HepG2 (cell line): ENCODE data around the gene MBD3L3. TPM values are rescaled to one million over a fixed set of nuclear protein-coding genes. Genes with fewer than 3 reads are reported as not detected.
A peak's percentile ranks its signal among the peaks of the same experiment; 100 is the strongest.

Experiments used
- DPF2 ChIP-seq: sonication (generic); formaldehyde crosslinking; IDR thresholded peaks from 2 replicates; pipeline ENCODE4 v1.4.0; 2020; ENCODE audit warnings: mild to moderate bottlenecking, low read depth, missing genetic modification reagents, borderline replicate concordance
- ELK4 ChIP-seq: sonication (generic); formaldehyde crosslinking; IDR thresholded peaks from 2 replicates; pipeline ENCODE4 v1.9.0; 2021; ENCODE audit warnings: missing genetic modification reagents, borderline replicate concordance
- HES4 ChIP-seq: sonication (generic); formaldehyde crosslinking; IDR thresholded peaks from 2 replicates; pipeline ENCODE4 v1.9.0; 2021; ENCODE audit warnings: mild to moderate bottlenecking, missing genetic modification reagents, borderline replicate concordance
- HINFP ChIP-seq: sonication (generic); formaldehyde crosslinking; IDR thresholded peaks from 2 replicates; pipeline ENCODE4 v1.4.0; 2020; ENCODE audit warnings: low read depth, mild to moderate bottlenecking, missing genetic modification reagents
- KLF11 ChIP-seq: IDR thresholded peaks from 2 replicates; pipeline ENCODE4 v1.6.1; 2016; ENCODE audit warnings: missing compliant biosample characterization
- MAFF ChIP-seq: IDR thresholded peaks from 2 replicates; pipeline ENCODE4 v1.6.1; 2011; ENCODE audit warnings: low read depth, low read length, improper control_type of control experiment
- NFYB ChIP-seq: sonication (generic); formaldehyde crosslinking; IDR thresholded peaks from 2 replicates; pipeline ENCODE4 v1.4.0; 2020; ENCODE audit warnings: missing genetic modification reagents
- POGZ ChIP-seq: sonication (generic); formaldehyde crosslinking; IDR thresholded peaks from 2 replicates; pipeline ENCODE4 v1.4.0; 2020; ENCODE audit warnings: mild to moderate bottlenecking, missing genetic modification reagents
- SUZ12 ChIP-seq: fragments of 150-350 bp; IDR thresholded peaks from 2 replicates; pipeline ENCODE4 v1.6.1; 2014; ENCODE audit warnings: low read depth, low read length
- TOPORS ChIP-seq: sonication (generic); formaldehyde crosslinking; IDR thresholded peaks from 2 replicates; pipeline ENCODE4 v1.8.0; 2023; ENCODE audit warnings: mild to moderate bottlenecking, missing genetic modification reagents
- ZBTB44 ChIP-seq: sonication (generic); formaldehyde crosslinking; IDR thresholded peaks from 2 replicates; pipeline ENCODE4 v1.4.0; 2020; ENCODE audit warnings: missing genetic modification reagents
- ZBTB49 ChIP-seq: sonication (generic); formaldehyde crosslinking; IDR thresholded peaks from 2 replicates; pipeline ENCODE4 v1.4.0; 2020; ENCODE audit warnings: missing genetic modification reagents, borderline replicate concordance
- ZKSCAN5 ChIP-seq: sonication (generic); formaldehyde crosslinking; IDR thresholded peaks from 2 replicates; pipeline ENCODE4 v1.5.1; 2020; ENCODE audit warnings: mild to moderate bottlenecking, missing genetic modification reagents
- ZNF205 ChIP-seq: IDR thresholded peaks from 2 replicates; pipeline ENCODE4 v1.6.1; 2018; ENCODE audit warnings: missing biosample characterization, missing genetic modification reagents
- ZNF207 ChIP-seq: fragments of 450-650 bp; IDR thresholded peaks from 2 replicates; pipeline ENCODE4 v1.6.1; 2016; ENCODE audit warnings: antibody characterized with exemption, borderline replicate concordance
- ZNF292 ChIP-seq: sonication (generic); formaldehyde crosslinking; IDR thresholded peaks from 2 replicates; pipeline ENCODE4 v1.8.1; 2022; ENCODE audit warnings: mild to moderate bottlenecking, low read depth, missing genetic modification reagents, borderline replicate concordance
- ZNF317 ChIP-seq: sonication (generic); formaldehyde crosslinking; IDR thresholded peaks from 2 replicates; pipeline ENCODE4 v1.5.0; 2020; ENCODE audit warnings: mild to moderate bottlenecking, missing genetic modification reagents
- ZNF335 ChIP-seq: sonication (generic); formaldehyde crosslinking; IDR thresholded peaks from 2 replicates; pipeline ENCODE4 v1.4.0; 2020; ENCODE audit warnings: missing genetic modification reagents
- ZNF362 ChIP-seq: sonication (generic); formaldehyde crosslinking; IDR thresholded peaks from 2 replicates; pipeline ENCODE4 v1.4.0; 2020; ENCODE audit warnings: missing genetic modification reagents, mild to moderate bottlenecking, borderline replicate concordance
- ZNF615 ChIP-seq: sonication (generic); formaldehyde crosslinking; IDR thresholded peaks from 2 replicates; pipeline ENCODE4 v1.5.0; 2020; ENCODE audit warnings: mild to moderate bottlenecking, missing genetic modification reagents, borderline replicate concordance
- ZNF746 ChIP-seq: sonication (generic); formaldehyde crosslinking; IDR thresholded peaks from 2 replicates; pipeline ENCODE4 v1.8.0; 2022; ENCODE audit warnings: mild to moderate bottlenecking, missing genetic modification reagents
- ZSCAN22 ChIP-seq: sonication (generic); formaldehyde crosslinking; IDR thresholded peaks from 2 replicates; pipeline ENCODE4 v1.4.0; 2020; ENCODE audit warnings: mild to moderate bottlenecking, missing genetic modification reagents
- polyA plus RNA-seq, 8 experiments: library from polyadenylated mRNA; depleted of rRNA in 3 of 8; stranded (reverse) in 7 of 8; unstranded in 1 of 8; fragments of >200 nt; fragmentation: Illumina TruSeq in 4 of 8; extraction: Trizol in 4 of 8; gene quantifications; 2 replicates each; pipeline versions ENCODE4 v1.2.1 to v1.2.3, GENCODE V29; 2011 to 2016; ENCODE audit warnings: low read depth in 4 of 8, missing spikeins in 1 of 8, mixed read lengths in 1 of 8; ENCODE audit not compliant: insufficient read depth in 1 of 8
- total RNA-seq, 5 experiments: library from RNA; depleted of rRNA; stranded (reverse); fragments of >200 nt; fragmentation: Illumina TruSeq; extraction: Trizol; gene quantifications; 2 replicates each; pipeline ENCODE4 v1.2.3, GENCODE V29; 2016; ENCODE audit warnings: low read depth in 1 of 5

Gene MBD3L3
- total and polyA plus RNA-seq, 2 of the 13 experiments (the other 11 are each of a cell fraction or from before 2014, with no cell fraction given): not detected

GRCh38 chr19:7098701-7099596, 40.5 kb upstream of the MBD3L3 start (continued):
- TF ChIP-seq HINFP (CRISPR knock-in tag) (no peak), ZNF362 (CRISPR knock-in tag) (no peak), KLF11 (CRISPR knock-in tag) (no peak), HES4 (CRISPR knock-in tag) (0 out of 2 replicates have a peak, but pooled peaks have one; percentile 48), ZNF207 (no peak), ZKSCAN5 (CRISPR knock-in tag) (no peak), ZBTB49 (no peak), NFYB (CRISPR knock-in tag) (no peak), SUZ12 (no peak), ZNF205 (CRISPR knock-in tag) (no peak), ZNF615 (CRISPR knock-in tag) (no peak), ZNF746 (no peak), POGZ (CRISPR knock-in tag) (peak; percentile 39; the same call in 1 of the 2 replicates), TOPORS (CRISPR knock-in tag) (no peak), ZBTB44 (no peak), ELK4 (CRISPR knock-in tag) (no peak), ZNF317 (CRISPR knock-in tag) (peak; percentile 40; the same call in 1 of the 2 replicates), DPF2 (CRISPR knock-in tag) (no peak), MAFF (no peak), ZNF335 (CRISPR knock-in tag) (no peak), ZNF292 (CRISPR knock-in tag) (no peak), ZSCAN22 (CRISPR knock-in tag) (no peak)
